Smooth muscle cell (in vitro differentiated cells): ENCODE data around the gene MMEL1. TPM values are rescaled to one million over a fixed set of nuclear protein-coding genes. Genes with fewer than 3 reads are reported as not detected.
"Not testable (repeated sequence)": the region's sequence is repeated elsewhere in the genome, so short reads cannot be mapped to it uniquely, and the experiment has no call there.

Experiments used
- DNase-seq: peaks from one replicate; lab custom pipeline; 2025; ENCODE audit not compliant: unreplicated experiment; lab: John Stamatoyannopoulos, UW
- H2AFZ ChIP-seq: fragments of 200-600 bp; sonication (generic); 2 replicates; pipeline ENCODE4 v1.6.0; 2016; ENCODE audit warnings: antibody characterized with exemption, low read depth, mild to moderate bottlenecking
- H3F3A ChIP-seq: fragments of 200-600 bp; sonication (generic); 2 replicates; pipeline ENCODE4 v1.6.0; 2017; ENCODE audit warnings: antibody characterized with exemption, low read depth
- H3K27ac ChIP-seq: fragments of 200-600 bp; sonication (generic); 2 replicates; pipeline ENCODE4 v1.5.1; 2016; ENCODE audit warnings: low read depth, mild to moderate bottlenecking
- H3K27me3 ChIP-seq: fragments of 200-600 bp; sonication (generic); 2 replicates; pipeline ENCODE4 v1.6.1; 2016; ENCODE audit warnings: low read depth, mild to moderate bottlenecking
- H3K36me3 ChIP-seq: fragments of 200-600 bp; sonication (generic); 2 replicates; pipeline ENCODE4 v1.5.1; 2016; ENCODE audit warnings: low read depth
- H3K4me1 ChIP-seq: fragments of 200-600 bp; sonication (generic); 2 replicates; pipeline ENCODE4 v1.5.1; 2016; ENCODE audit warnings: low read depth
- H3K4me2 ChIP-seq: fragments of 200-600 bp; sonication (generic); 2 replicates; pipeline ENCODE4 v1.6.0; 2016; ENCODE audit warnings: mild to moderate bottlenecking
- H3K4me3 ChIP-seq: fragments of 200-600 bp; sonication (generic); 2 replicates; pipeline ENCODE4 v1.5.1; 2016; ENCODE audit warnings: mild to moderate bottlenecking
- H3K79me2 ChIP-seq: fragments of 200-600 bp; sonication (generic); 2 replicates; pipeline ENCODE4 v1.6.0; 2016; ENCODE audit warnings: low read depth, mild to moderate bottlenecking
- H3K9ac ChIP-seq: fragments of 200-600 bp; sonication (generic); 2 replicates; pipeline ENCODE4 v1.6.0; 2016; ENCODE audit warnings: low read depth
- H3K9me3 ChIP-seq: fragments of 200-600 bp; sonication (generic); replicated peaks from 2 replicates; pipeline ENCODE4 v1.5.1; 2016; ENCODE audit warnings: low read depth
- H4K20me1 ChIP-seq: fragments of 200-600 bp; sonication (generic); 2 replicates; pipeline ENCODE4 v1.6.0; 2016; ENCODE audit warnings: low read depth
- CTCF ChIP-seq: fragments of 200-600 bp; sonication (generic); IDR thresholded peaks from 2 replicates; pipeline ENCODE4 v1.5.1; 2017; ENCODE audit warnings: borderline replicate concordance, mild to moderate bottlenecking, antibody characterized with exemption; ENCODE audit not compliant: insufficient read depth, poor library complexity, severe bottlenecking
- WGBS: methylation state at CpG from one replicate; pipeline ENCODE4 v1.1.7; 2016; ENCODE audit warnings: low lambda C conversion rate; 5-methylcytosine and 5-hydroxymethylcytosine counted together
- polyA plus RNA-seq: library from polyadenylated mRNA; unstranded; fragments of >200 nt; fragmentation: Nextera tagmentation; extraction: Ambion mirVana; gene quantifications from 2 replicates; pipeline ENCODE4 v1.2.1, GENCODE V29; 2016
- total RNA-seq: library from RNA; depleted of rRNA; stranded (reverse); fragments of >200 nt; gene quantifications from 2 replicates; pipeline ENCODE4 v1.2.3, GENCODE V29; 2014

Gene MMEL1
- total and polyA plus RNA-seq, 2 experiments from 2014 or later = 3.4 TPM; not detected in 1

GRCh38 chr1:2580691-2581090, 52.1 kb downstream of the MMEL1 start:
- Histone ChIP-seq H3K4me3 (no peak overlapping the region), H3K4me1 (peaks cover 6% of the 10 kb centered on the region), H3K9me3 (no peaks in the 10 kb centered on the region), H3K27ac (no peak overlapping the region), H3F3A (no peaks in the 10 kb centered on the region), H3K36me3 (no peaks in the 10 kb centered on the region), H2AFZ (no peak overlapping the region), H4K20me1 (no peaks in the 10 kb centered on the region), H3K9ac (no peak overlapping the region), H3K4me2 (no peak overlapping the region), H3K27me3 (no peaks in the 10 kb centered on the region), H3K79me2 (no peaks in the 10 kb centered on the region)
- DNase-seq = no peak
- TF ChIP-seq CTCF = no peak
- 95% methylated on average over 10 of the region's 10 CpGs for WGBS

- H3F3A ChIP-seq = no peaks in the 10 kb centered on the region
- no peaks in the 10 kb centered on the region for H3K4me1 ChIP-seq
- no peak for DNase-seq
- H3K9ac ChIP-seq = no peak overlapping the region
- H3K27ac ChIP-seq = peak overlapping the region; percentile 62
- H3K4me2 ChIP-seq = no peak overlapping the region
- H3K4me3 ChIP-seq = no peak overlapping the region
- no peak for TF ChIP-seq CTCF
- H2AFZ ChIP-seq = peak overlapping the region; percentile 73
- no peaks in the 10 kb centered on the region for H3K9me3 ChIP-seq
- H4K20me1 ChIP-seq = no peaks in the 10 kb centered on the region
- H3K36me3 ChIP-seq = no peaks in the 10 kb centered on the region
- no peaks in the 10 kb centered on the region for H3K27me3 ChIP-seq
- WGBS = 54% methylated on average over 4 of the region's 4 CpGs
- no peaks in the 10 kb centered on the region for H3K79me2 ChIP-seq
Measured at GRCh38 chr1:2578758-2579118, 54.1 kb downstream of the MMEL1 start.

GRCh38 chr1:2577565-2578075, 55.2 kb downstream of the MMEL1 start:
- not testable (repeated sequence) for H3K27me3 ChIP-seq, H3K4me3 ChIP-seq, H3F3A ChIP-seq, H3K9ac ChIP-seq, H3K36me3 ChIP-seq, H3K9me3 ChIP-seq, DNase-seq, H3K79me2 ChIP-seq, H4K20me1 ChIP-seq, H3K4me1 ChIP-seq, H3K4me2 ChIP-seq
- WGBS = 90% methylated on average over 23 of the region's 23 CpGs
- Histone ChIP-seq H3K27ac (peak overlapping the region; percentile 44), H2AFZ (peak overlapping the region; percentile 73)

- WGBS = 94% methylated on average over 22 of the region's 23 CpGs
- Histone ChIP-seq H2AFZ (no peak overlapping the region), H3K9ac (no peak overlapping the region), H3K36me3 (no peaks in the 10 kb centered on the region), H3K79me2 (no peaks in the 10 kb centered on the region), H3K4me2 (no peak overlapping the region), H3F3A (no peaks in the 10 kb centered on the region), H3K4me3 (no peak overlapping the region), H3K27me3 (no peaks in the 10 kb centered on the region), H3K27ac (no peak overlapping the region), H3K9me3 (no peaks in the 10 kb centered on the region), H4K20me1 (no peaks in the 10 kb centered on the region), H3K4me1 (no peaks in the 10 kb centered on the region)
- no peak for TF ChIP-seq CTCF
- DNase-seq = no peak
Measured at GRCh38 chr1:2575801-2576663, 56.8 kb downstream of the MMEL1 start.
